Smooth muscle cell (in vitro differentiated cells): ENCODE results near the gene SFSWAP. TPM values are rescaled to one million over a fixed set of nuclear protein-coding genes. Genes with fewer than 3 reads are reported as not detected.

ENCODE experiments used
- DNase-seq: peaks from one replicate; lab custom pipeline; 2025; ENCODE audit not compliant: unreplicated experiment; lab: John Stamatoyannopoulos, UW
- H2AFZ ChIP-seq: fragments of 200-600 bp; sonication (generic); 2 replicates; pipeline ENCODE4 v1.6.0; 2016; ENCODE audit warnings: antibody characterized with exemption, low read depth, mild to moderate bottlenecking
- H3F3A ChIP-seq: fragments of 200-600 bp; sonication (generic); 2 replicates; pipeline ENCODE4 v1.6.0; 2017; ENCODE audit warnings: antibody characterized with exemption, low read depth
- H3K27ac ChIP-seq: fragments of 200-600 bp; sonication (generic); 2 replicates; pipeline ENCODE4 v1.5.1; 2016; ENCODE audit warnings: low read depth, mild to moderate bottlenecking
- H3K27me3 ChIP-seq: fragments of 200-600 bp; sonication (generic); 2 replicates; pipeline ENCODE4 v1.6.1; 2016; ENCODE audit warnings: low read depth, mild to moderate bottlenecking
- H3K36me3 ChIP-seq: fragments of 200-600 bp; sonication (generic); 2 replicates; pipeline ENCODE4 v1.5.1; 2016; ENCODE audit warnings: low read depth
- H3K4me1 ChIP-seq: fragments of 200-600 bp; sonication (generic); 2 replicates; pipeline ENCODE4 v1.5.1; 2016; ENCODE audit warnings: low read depth
- H3K4me2 ChIP-seq: fragments of 200-600 bp; sonication (generic); 2 replicates; pipeline ENCODE4 v1.6.0; 2016; ENCODE audit warnings: mild to moderate bottlenecking
- H3K4me3 ChIP-seq: fragments of 200-600 bp; sonication (generic); 2 replicates; pipeline ENCODE4 v1.5.1; 2016; ENCODE audit warnings: mild to moderate bottlenecking
- H3K79me2 ChIP-seq: fragments of 200-600 bp; sonication (generic); 2 replicates; pipeline ENCODE4 v1.6.0; 2016; ENCODE audit warnings: low read depth, mild to moderate bottlenecking
- H3K9ac ChIP-seq: fragments of 200-600 bp; sonication (generic); 2 replicates; pipeline ENCODE4 v1.6.0; 2016; ENCODE audit warnings: low read depth
- H3K9me3 ChIP-seq: fragments of 200-600 bp; sonication (generic); replicated peaks from 2 replicates; pipeline ENCODE4 v1.5.1; 2016; ENCODE audit warnings: low read depth
- H4K20me1 ChIP-seq: fragments of 200-600 bp; sonication (generic); 2 replicates; pipeline ENCODE4 v1.6.0; 2016; ENCODE audit warnings: low read depth
- CTCF ChIP-seq: fragments of 200-600 bp; sonication (generic); IDR thresholded peaks from 2 replicates; pipeline ENCODE4 v1.5.1; 2017; ENCODE audit warnings: borderline replicate concordance, mild to moderate bottlenecking, antibody characterized with exemption; ENCODE audit not compliant: insufficient read depth, poor library complexity, severe bottlenecking
- WGBS: methylation state at CpG from one replicate; pipeline ENCODE4 v1.1.7; 2016; ENCODE audit warnings: low lambda C conversion rate; 5-methylcytosine and 5-hydroxymethylcytosine counted together
- polyA plus RNA-seq: library from polyadenylated mRNA; unstranded; fragments of >200 nt; fragmentation: Nextera tagmentation; extraction: Ambion mirVana; gene quantifications from 2 replicates; pipeline ENCODE4 v1.2.1, GENCODE V29; 2016
- total RNA-seq: library from RNA; depleted of rRNA; stranded (reverse); fragments of >200 nt; gene quantifications from 2 replicates; pipeline ENCODE4 v1.2.3, GENCODE V29; 2014

Gene SFSWAP
- total and polyA plus RNA-seq, 2 experiments from 2014 or later = 24.1 to 32.3 TPM

DNA sequence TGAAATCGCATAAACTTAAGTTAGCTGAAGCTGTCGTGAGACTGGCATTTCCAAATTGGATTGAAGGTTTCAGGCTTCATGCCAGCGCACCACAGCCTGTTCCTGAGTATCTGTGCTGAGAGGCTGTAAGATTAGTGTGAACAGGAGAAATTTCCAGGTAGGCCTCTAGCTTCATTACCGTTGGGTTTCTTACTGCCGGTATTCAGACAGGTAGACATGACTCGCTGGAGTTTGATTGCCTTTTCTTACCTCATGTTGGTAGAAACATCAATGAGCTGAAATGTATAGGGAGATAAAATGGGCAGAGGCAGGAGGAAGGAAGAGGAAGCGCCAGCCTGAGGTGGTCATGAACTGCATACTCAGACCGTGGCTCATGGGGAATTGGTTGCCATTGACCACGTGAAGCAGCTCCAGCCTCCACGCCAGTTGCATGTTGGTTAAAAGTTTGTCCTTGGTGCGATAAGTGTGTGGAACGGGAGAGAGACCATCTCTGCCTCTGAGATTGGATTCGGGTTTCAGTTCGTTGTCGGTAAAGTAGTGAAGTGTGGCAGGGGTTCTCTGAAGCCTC lies 75.0 kb downstream of the SFSWAP start:
- H2AFZ ChIP-seq = no peak overlapping the region
- H4K20me1 ChIP-seq = peaks cover 4% of the 10 kb centered on the region
- peaks cover 4% of the 10 kb centered on the region for H3K4me1 ChIP-seq
- H3K27ac ChIP-seq = peak overlapping the region; percentile 75
- no peaks in the 10 kb centered on the region for H3K79me2 ChIP-seq
- H3K4me3 ChIP-seq = no peak overlapping the region
- H3F3A ChIP-seq = no peaks in the 10 kb centered on the region
- no peak overlapping the region for H3K4me2 ChIP-seq
- TF ChIP-seq CTCF = no peak
- 97% methylated on average over 15 of the region's 15 CpGs for WGBS
- peaks cover 4% of the 10 kb centered on the region for H3K36me3 ChIP-seq
- no peaks in the 10 kb centered on the region for H3K9me3 ChIP-seq
- no peaks in the 10 kb centered on the region for H3K27me3 ChIP-seq
- no peak for DNase-seq
- peak overlapping the region; percentile 34 for H3K9ac ChIP-seq

DNA sequence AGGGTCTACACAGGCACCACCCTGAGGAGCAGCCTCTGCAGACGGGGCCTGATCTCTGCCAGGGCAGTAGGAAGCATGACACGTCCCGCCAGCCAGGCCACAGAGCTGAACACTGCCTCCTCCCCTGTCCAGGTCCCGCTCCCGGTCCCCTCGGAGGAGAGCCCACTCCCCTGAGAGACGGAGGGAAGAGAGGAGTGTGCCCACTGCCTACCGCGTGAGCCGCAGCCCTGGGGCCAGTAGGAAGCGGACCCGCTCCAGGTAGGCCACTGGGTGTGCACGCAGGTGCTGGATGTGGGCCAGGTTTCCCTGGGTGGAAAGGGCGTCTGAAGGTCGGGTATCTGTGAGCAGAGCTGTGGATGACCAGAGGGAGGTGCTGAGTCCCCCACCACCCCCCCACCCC lies 75.4 kb downstream of the SFSWAP start:
- over 99% methylated on average over 12 of the region's 15 CpGs for WGBS
- no peaks in the 10 kb centered on the region for H3K27me3 ChIP-seq
- H3F3A ChIP-seq = no peaks in the 10 kb centered on the region
- H4K20me1 ChIP-seq = peaks cover 4% of the 10 kb centered on the region
- no peaks in the 10 kb centered on the region for H3K9me3 ChIP-seq
- DNase-seq = no peak
- peaks cover 4% of the 10 kb centered on the region for H3K4me1 ChIP-seq
- no peak overlapping the region for H3K4me2 ChIP-seq
- no peak overlapping the region for H3K4me3 ChIP-seq
- H3K27ac ChIP-seq = no peak overlapping the region
- no peaks in the 10 kb centered on the region for H3K79me2 ChIP-seq
- H2AFZ ChIP-seq = no peak overlapping the region
- no peak for TF ChIP-seq CTCF
- no peak overlapping the region for H3K9ac ChIP-seq
- peaks cover 6% of the 10 kb centered on the region for H3K36me3 ChIP-seq

DNA sequence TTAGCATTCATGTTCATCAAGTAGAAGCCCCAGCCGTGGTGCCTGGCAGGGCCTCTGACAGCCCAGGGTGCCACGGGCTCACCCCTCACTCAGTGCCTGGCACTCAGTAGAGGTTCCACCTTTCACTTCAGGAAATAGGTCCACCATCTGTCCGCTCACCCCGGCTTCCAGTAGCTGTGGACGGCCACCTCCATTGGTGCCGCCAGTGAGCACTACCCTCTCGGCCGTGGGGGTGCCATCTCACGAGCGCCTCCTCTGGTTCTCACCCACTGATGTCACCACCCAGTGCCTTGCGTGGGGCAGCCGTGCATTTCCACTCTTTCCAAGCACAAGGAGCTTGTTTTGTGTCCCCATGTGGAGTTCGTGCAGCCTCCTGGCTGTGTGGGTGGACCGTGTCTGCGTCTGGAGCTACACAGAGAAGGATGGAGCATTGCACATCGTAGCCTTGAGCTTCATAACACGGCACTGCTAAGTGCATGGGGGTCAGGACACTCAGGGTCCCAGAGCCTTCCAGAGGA lies 76.3 kb downstream of the SFSWAP start:
- Histone ChIP-seq H3K4me3 (no peak overlapping the region), H3K36me3 (peaks cover 6% of the 10 kb centered on the region), H3K9ac (no peak overlapping the region), H3K9me3 (no peaks in the 10 kb centered on the region), H3K4me1 (peaks cover 4% of the 10 kb centered on the region), H3K27ac (no peak overlapping the region), H4K20me1 (peaks cover 4% of the 10 kb centered on the region), H3K27me3 (no peaks in the 10 kb centered on the region), H3F3A (no peaks in the 10 kb centered on the region), H3K79me2 (no peaks in the 10 kb centered on the region), H3K4me2 (no peak overlapping the region), H2AFZ (no peak overlapping the region)
- TF ChIP-seq CTCF = no peak
- WGBS = 97% methylated on average over 17 of the region's 17 CpGs
- no peak for DNase-seq

- Histone ChIP-seq H3K4me1 (peaks cover 4% of the 10 kb centered on the region), H3K36me3 (peaks cover 6% of the 10 kb centered on the region), H3K9ac (no peak overlapping the region), H2AFZ (no peak overlapping the region), H3F3A (no peaks in the 10 kb centered on the region), H3K27ac (no peak overlapping the region), H3K4me2 (no peak overlapping the region), H3K27me3 (no peaks in the 10 kb centered on the region), H3K4me3 (no peak overlapping the region), H3K79me2 (no peaks in the 10 kb centered on the region), H4K20me1 (peaks cover 4% of the 10 kb centered on the region), H3K9me3 (no peaks in the 10 kb centered on the region)
- no peak for TF ChIP-seq CTCF
- WGBS = 91% methylated on average over 11 of the region's 11 CpGs
- no peak for DNase-seq
These were observed 77.2 kb downstream of the SFSWAP start for GRCh38 chr12:131788070-131788469.
